RKO (cell line): Measurements from ENCODE around the gene ZNHIT3.
"Not testable (repeated sequence)": the region's sequence is repeated elsewhere in the genome, so short reads cannot be mapped to it uniquely, and the experiment has no call there.

Experiments used
- DNase-seq: peaks from one replicate; pipeline ENCODE4 v3.0.0-alpha.2; 2016; ENCODE audit warnings: low spot score

Gene ZNHIT3

DNA sequence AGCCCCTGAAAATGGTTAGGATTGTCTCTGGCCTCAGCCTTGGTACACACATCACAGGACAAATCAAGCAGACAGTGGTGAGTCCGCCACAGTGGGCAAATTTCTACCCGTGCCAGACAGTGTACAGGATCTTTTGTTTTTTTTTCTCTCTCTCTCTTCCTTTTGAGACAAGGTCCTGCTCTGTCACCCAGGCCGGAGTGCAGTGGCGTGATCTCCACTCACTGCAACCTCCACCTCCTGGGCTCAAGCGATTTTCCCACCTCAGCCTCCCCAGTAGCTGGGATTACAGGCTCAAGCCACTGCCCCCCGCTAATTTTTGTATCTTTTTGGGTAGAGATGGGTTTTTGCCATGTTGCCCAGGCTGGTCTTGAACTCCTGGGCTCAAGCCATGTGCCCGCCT lies 2.5 kb upstream of the ZNHIT3 start:
- DNase-seq, result not testable (repeated sequence)

DNA sequence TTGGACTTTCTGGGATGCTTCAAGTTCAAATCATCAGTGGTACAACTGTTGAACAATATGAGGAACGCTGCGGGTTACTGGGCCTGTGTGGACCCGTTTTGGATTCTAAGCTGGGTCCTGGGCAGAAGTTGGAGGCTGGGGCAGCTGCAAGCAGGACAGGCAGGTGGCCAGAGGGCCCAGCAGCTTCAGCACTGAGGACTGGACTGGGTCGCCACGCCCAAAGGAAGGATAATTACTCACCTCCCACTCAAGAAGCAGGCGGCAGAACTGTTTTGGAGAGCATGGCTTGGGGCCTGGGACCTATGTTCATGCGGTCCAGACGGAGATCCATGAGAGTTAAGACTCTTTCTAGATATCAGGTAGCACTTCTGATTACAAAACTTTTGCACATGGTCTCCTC lies 1.5 kb upstream of the ZNHIT3 start:
- no peak for DNase-seq

DNA sequence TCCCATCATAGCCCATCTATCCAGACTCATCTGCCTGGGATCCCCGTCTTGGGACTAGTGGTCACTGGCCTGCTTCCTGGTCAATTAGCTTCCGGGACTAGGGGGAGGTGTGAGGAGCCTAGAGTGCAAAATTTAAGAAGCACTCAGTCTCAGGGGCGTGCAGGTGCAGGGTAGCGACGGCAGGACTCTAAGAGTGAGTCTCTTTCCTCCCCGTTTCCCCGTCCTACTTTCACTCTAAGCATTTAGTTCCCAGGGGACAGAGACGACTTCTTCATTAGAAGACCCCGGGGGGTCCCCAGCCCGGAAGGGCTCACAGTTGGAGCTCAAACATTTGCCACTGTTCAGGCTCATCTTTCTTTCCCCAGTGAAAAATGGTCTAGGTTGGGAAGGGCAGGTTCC lies 677 bp upstream of the ZNHIT3 start:
- no peak for DNase-seq

DNA sequence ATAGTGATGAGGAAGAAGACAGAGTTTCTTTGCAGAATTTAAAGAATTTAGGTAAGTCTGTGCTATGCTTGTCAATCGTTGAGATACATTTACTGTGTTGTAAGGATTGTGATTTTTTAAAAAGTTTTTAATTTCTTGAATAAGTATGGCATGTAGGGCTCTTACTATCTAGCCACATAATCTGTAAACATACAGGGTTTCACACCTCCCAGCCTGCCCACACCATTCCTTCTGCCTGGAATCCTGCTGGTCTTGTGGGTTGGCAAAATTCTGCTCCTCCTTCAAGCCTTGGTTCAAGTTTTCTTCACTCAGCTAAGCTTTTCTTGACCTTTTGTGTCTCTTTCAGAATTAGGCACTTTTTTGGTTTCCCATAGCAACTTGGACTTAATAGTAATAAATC lies 7.5 kb downstream of the ZNHIT3 start:
- DNase-seq, result no peak

DNA sequence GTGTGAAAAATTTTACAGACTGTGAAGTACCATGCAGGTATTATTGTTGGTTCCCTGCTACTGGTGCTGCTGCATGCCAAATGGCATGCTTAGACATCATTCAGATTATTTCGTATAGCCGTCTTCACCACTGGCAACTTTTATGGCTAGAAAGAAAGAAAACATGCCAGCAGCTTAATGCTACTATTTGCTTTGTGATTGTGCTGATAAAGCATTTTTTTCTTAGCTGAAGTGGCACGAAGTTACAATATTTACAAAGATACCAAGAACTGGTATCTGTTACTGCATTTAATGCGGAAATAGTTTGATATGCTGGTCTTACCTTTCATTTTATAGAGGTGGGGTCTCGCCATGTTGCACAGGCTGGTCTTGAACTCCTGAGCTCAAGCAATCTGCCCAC lies 8.2 kb downstream of the ZNHIT3 start:
- no peak for DNase-seq

DNA sequence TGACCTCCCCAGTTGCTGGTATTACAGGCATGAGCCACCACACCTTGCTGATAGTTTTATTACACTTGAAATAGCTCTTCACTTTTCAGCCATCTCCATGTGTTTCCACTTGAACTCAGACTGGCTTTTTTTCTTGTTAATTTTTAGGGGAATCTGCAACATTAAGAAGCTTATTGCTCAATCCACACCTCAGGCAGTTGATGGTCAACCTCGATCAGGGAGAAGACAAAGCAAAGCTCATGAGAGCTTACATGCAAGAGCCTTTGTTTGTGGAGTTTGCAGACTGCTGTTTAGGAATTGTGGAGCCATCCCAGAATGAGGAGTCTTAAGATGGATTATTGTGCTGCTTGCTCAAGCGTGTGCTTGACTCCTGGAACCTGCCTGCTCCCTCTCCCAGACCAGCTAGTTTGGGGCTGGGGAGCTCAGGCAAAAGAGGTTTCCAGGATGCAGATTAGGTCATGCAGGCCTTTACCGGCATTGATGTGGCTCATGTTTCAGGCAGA lies 8.6 kb downstream of the ZNHIT3 start:
- DNase-seq, result no peak

DNA sequence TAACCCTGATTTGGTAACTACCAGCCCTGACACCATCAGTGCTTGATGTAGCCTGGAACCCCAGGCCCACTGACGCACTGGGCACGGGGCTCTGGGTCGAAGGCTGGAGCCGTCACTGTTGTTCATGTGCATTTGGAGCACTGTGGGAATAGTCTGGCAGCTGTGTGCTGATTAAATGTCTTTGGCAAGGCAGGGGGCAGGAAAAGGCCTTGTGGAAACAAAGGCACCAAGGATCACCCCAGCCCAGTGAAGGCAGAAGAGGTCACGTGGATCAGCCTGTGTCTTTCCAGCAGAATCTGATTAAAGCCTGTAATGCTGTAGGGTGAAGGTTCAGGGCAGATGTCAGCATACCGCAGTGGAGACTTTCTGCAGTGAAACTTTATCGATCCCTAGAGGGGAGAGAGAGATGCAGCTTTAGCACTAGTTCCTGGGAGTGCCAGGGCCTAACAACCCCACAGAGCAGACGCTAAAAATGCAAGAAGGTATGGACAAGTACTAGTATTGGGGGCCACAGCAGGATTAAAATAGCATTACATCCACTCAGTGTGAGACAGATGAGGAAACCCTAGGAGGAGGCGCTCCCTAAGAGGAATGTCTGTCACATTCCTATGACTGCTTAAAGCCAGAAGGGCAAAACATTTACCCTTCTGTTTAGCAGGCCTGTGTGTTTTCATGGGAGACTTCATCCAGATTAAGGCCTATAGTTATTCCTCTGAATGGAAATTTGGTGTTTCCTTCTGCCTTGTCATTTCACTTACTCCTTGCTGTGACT lies 9.7 kb downstream of the ZNHIT3 start:
- DNase-seq, result no peak

DNA sequence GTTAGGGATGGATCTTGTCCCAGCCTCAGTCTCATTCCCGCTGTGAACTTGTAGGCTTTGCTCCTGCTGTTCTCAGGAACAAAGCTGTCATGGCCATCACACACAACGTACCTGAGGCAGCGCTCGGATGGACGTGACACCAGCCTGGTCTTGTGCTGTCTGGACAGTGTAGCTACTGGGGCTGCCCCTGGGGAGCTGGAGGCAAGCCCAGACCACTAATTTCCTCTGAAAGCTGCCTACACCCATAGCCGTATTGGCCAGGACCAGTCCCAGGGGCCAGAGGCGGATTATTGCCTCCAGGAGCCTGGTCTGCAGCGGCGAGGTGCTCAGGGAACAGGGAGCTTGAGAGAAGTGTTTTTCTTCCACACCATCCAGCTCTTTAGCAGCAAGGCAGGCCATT lies 11.7 kb downstream of the ZNHIT3 start:
- DNase-seq, result no peak

DNA sequence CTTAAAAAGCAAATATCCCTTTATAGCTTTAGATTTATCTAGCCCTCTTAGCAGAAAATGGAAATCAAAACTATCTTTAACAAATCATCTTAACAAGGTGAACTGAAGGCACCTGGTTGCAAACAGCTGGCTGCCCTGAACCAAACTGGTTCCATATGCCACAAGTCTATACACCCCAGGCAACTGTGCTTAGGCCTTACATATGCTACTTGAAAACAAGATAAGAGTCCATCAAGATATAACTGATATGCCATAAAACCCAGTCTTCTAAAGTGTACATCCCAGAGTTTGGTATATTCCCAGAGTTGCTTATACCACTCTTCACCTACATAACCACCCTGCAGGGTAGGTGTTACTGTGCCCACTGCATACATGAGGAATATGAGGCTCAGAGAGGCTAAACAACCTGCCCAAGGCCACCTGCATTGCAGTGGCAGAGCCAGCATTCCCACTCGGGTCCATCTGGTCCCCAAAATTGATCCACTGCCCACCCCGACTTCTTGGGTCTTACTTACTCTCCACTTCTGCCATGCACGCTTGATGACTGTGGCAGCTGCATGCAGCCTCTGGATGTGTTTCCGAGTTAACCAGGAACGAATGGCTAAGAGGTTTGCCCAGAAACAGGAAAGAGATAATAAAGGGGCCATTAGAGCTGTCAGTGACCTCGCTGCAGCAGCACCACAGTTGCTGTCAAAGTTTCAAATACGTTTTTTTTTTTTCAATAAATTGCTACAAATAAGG lies 12.2 kb downstream of the ZNHIT3 start:
- DNase-seq, result no peak

DNA sequence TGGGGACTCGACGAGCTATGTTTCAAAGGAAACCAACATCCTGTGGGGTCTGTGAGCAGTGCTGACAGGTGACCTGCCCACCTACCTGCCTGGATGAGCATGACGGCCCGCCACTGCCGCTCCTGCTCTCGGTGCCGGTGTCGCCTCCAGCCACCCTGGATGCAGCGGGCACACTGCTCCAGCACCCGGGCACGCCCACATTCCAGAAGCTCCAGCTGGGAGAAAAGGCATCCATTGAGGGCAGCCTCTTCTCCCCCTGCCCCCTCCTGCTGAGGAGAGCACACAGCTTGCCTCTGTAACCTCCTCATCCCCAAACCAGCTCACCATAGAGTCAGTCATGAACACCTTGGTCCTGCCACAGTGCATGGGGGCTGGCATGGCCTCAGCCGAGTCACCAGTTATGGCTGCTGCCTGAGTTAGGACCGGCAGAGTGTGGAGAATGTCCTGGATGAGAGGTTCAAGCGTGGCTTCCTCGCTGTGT lies 14.3 kb downstream of the ZNHIT3 start:
- DNase-seq, result no peak

DNA sequence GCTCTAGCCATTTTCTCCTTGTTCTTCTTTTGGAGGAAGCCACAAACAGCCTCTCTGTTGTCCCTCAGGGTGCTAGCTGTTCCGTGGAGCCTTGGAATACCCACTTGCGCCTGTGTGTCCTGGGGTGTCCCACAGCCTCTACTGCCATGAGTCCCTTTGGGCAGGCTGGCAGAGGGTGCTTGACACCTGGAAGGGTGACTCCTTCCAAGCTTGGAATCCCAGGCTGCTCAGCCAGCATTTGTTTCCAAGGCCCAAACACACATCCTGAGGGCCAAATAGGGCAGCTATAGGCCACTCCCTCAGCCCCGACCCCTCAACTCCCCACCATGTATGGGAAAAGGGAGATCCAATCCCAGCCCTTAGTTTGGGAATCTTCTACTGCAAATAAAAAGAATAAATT lies 14.9 kb downstream of the ZNHIT3 start:
- DNase-seq, result no peak

DNA sequence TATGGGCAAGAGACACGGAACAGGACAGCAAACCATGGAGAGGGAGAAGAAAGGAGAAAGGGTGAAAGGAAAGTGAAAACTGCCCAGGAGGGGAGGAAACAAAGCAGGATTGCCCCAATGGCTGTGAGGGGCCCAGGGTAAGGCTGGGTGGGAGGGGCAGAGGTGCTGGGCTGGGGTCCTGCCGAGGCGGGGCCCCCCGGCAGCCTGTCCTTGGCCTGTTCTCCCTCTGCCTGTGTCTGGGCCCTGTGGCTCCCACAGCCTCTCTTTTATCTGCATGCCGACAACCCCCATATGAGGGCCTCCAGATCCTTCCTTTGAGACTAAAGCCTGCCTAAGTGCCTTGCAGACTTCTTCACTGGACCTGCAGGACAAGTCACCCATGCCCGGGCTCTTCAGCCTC lies 15.5 kb downstream of the ZNHIT3 start:
- no peak for DNase-seq

DNA sequence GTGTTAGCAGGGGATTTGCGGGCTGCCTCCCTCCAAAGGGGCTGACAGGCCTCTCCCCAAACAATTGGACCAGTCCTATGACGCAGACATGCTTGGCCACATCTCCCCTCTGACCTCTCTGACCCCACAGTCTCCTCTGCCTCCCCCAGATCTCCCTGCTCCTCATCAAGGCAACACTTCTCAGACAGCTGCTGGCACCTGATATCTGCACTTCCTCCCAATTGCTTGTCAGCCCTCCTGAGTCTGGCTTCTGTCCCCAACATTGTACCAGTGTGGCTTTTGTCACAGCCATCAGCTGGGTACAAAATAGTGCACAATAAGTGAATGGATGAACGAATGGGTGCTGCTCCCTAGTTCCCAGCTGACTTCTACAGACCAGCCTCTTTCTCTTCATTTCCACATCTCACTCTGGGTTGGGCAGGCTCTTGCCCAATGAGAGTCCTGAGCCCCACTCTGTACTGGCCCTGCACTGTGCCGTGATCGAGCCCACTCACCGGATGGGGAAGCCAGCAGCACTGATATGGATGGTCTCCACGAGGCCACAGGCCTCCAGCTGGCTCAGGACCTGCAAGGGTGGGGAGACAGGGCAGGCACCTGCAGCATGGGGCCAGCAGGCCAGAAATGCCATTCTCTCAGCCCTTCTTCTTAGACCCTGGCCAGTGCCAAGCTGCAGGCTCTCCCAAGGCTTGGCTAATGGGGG lies 17.1 kb downstream of the ZNHIT3 start:
- DNase-seq, result no peak

DNA sequence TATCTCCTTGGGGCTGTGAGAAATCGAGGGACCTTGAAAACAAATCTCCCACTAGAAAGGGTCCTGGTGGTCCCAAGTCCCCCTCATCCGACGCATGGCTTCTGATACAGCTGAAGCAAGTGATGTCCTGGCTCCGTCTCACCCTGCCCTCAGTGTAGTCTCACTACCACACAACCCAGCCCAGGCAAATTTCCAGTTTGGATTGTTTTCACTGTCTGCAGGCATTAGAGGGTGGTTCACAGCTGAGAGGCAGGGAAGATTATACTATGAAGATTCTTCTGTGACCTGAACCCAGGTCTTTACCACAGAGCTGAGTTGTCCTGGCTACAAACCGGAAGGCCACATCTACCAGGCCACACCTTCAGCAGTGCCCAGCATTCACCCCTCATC lies 17.7 kb downstream of the ZNHIT3 start:
- no peak for DNase-seq

DNA sequence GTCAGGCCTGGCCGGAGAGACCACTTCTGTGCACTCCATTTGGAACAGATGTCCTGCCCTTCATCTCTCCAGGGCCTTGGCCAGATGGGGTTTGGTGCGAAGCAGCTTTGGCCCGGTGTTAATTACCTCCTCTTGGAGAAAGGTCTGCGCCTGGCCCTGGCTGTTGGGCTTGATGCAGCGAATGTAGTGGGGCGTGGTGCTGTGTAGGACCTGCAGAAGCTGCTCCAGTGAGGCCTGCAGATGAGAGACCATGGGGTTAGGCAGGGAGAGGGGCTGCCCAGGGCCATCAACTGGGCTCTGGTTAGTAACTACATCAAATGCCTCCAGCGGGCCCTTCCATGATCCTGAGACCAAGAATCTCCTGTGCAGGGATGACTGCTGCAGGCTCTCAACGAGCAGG lies 18.7 kb downstream of the ZNHIT3 start:
- no peak for DNase-seq

DNA sequence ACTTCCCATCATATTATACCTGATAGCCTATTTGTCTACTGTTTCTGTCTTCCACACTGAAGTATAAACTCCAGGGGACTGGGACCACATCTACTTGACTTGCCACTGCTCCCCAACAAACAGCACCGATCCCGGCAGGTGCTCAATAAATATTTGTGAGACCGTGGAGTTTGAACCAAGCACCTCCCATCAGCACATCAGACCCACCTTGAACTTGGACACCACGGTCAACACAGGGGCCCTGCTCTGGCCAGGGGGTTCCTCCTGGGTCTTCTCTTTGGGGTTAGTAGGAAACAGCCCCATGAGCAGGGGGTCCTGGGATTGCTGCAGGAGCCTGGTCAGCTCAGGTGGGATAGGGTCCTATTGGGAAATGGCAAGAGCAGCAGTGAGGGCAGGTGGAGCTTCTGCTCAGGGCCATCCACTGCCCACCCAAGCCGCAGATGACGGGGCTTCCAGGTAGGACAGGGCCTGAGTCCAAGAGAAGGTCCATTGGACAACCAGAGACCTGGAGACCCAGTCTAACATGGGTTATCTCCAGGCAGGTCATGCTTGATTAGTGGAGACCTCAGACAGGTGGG lies 19.9 kb downstream of the ZNHIT3 start:
- no peak for DNase-seq

DNA sequence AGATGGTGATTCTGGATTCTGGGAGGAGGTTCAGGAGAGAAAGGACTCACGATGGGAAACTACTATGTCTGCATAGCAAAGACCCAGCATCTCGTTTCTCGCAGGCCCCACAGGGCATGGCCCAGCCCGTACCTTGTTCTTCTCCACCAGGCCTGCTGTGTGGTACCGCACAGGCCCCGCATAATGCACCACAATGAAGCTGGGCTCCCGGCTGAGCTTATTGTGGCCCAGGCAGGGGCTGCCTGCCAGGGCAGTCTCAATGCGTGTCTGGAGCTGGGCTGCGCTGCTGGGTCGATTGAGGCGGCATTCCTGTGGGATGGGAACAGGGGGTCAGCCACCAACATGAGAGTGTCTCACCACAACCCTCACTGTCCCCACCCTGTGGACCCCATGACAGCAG lies 20.4 kb downstream of the ZNHIT3 start:
- DNase-seq, result no peak

DNA sequence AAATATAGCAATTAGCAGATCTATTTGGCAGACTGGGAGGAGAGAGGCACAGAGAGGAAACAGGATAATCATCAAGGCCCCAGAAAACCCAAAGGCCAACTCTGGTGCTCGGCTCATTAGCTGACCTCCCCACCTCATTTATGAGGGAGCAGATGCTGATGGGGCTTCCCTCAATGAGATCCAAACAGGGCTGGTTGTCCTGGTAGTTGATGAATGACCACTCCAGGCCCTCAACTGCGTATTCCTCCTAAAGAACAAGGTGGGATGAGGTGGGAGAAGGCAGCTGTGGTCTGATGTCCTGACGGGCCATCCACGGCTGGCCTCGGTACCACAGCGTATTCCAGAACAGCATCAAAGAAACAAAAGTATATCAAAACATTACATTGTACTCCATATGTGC lies 20.8 kb downstream of the ZNHIT3 start:
- DNase-seq, result no peak

DNA sequence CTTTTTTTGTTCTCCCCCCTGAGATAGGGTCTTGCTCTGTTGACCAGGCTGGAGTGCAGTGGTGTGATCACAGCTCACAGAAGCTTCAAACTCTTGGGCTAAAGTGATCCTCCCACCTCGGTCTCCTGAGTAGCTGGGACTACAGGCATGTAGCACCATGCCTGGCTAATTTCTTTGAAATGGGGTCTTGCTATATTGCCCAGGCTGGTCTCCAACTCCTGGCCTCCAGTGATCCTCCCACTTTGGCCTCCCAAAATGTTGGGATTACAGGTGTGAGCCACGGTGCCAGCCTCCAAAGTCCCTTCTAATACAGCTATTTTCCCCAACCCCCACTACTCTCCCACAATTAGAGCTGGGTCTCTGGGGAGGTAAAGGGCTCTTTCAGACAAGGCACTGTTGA lies 22.0 kb downstream of the ZNHIT3 start:
- not testable (repeated sequence) for DNase-seq

DNA sequence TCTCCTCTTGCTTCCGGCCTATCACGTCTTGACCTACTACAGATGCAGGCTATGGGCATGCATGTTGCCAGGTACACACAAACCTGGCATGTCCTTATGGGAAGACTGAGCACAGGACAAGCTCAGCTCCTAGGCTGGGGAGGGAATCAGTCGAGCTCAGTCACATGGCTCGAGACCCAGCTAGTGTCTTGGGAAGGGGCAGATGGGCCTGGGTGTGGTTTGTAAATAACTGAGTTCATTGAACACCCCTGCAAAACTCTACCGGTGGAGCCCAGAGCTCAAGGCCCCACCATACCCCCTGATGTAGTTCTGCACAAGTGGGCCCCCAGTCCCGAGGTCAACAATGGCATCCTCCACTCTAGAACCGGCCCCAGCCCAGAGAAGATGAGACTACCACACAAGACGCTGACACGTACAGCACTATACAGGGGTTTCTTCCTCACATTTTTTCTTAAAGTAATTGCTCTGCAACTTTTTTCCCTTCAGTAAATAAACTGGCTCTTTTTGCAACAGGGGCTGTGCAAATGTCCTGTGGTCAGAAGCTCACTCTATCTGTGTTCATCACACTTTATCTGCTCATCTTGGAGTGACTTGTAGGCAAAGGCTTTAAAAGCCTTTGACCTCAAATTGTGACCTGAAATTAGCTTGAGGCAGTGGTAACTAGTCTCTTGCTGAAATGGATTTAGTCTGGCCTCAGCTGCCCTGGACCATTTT lies 22.9 kb downstream of the ZNHIT3 start:
- DNase-seq, result no peak

DNA sequence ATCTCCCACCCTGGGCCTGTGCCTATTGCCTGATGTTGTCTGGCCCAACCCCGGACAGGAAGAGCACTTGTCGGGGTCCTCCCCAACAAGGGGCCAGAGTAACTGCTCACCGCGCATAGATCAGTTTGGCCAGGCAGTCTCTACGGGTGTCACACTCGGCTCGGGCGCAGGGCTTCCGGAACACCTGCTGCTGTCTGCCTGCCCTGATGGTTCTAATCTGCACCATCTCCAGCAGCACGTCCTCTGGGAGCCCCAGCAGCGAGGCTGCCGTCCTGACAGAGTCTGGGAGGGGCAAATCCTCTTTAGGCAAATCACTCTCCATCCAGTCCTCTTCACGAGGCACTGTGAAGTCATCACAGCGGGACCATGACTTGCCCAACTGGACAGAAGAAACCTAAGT lies 24.2 kb downstream of the ZNHIT3 start:
- DNase-seq, result no peak

DNA sequence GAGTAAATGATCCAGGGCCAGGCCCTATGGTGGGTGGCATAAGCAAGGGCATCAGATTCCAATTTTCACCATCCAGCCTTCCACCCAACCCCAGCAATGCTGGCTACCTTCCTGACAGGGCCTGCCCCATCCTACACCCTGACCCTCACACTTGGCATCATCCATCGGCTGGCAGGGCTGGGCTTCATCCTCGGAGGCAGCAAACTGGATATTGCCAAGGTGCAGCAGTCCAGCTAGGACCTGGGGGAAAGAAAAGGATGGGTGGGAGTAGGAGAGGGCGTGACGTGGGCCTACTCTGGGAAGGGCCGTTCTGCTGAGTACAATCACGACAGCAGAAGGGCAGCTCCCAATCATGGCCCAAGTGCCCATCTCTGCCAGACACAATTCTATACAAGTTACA lies 24.7 kb downstream of the ZNHIT3 start:
- no peak for DNase-seq
